ENCODE data around the gene ATP2B2.

- TF ChIP-seq, protein P1, sequence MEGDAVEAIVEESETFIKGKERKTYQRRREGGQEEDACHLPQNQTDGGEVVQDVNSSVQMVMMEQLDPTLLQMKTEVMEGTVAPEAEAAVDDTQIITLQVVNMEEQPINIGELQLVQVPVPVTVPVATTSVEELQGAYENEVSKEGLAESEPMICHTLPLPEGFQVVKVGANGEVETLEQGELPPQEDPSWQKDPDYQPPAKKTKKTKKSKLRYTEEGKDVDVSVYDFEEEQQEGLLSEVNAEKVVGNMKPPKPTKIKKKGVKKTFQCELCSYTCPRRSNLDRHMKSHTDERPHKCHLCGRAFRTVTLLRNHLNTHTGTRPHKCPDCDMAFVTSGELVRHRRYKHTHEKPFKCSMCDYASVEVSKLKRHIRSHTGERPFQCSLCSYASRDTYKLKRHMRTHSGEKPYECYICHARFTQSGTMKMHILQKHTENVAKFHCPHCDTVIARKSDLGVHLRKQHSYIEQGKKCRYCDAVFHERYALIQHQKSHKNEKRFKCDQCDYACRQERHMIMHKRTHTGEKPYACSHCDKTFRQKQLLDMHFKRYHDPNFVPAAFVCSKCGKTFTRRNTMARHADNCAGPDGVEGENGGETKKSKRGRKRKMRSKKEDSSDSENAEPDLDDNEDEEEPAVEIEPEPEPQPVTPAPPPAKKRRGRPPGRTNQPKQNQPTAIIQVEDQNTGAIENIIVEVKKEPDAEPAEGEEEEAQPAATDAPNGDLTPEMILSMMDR (IDR thresholded peaks at IDR 0.05), result no peak
- TF ChIP-seq POLR2A (IDR thresholded peaks at IDR 0.05), result no peak
These were observed 117.3 kb downstream of the ATP2B2 start for GRCh38 chr3:10387881-10388609.
